Retina (tissue), 1 donor: Measurements from ENCODE around the gene OR4X1.
A peak's percentile ranks its signal among the peaks of the same experiment; 100 is the strongest.
"Not testable (repeated sequence)": the region's sequence is repeated elsewhere in the genome, so short reads cannot be mapped to it uniquely, and the experiment has no call there.

Experiments
- DNase-seq: peaks from one replicate; pipeline ENCODE4 v3.0.0-alpha.2; 2016

OR4X1 gene, protein sequence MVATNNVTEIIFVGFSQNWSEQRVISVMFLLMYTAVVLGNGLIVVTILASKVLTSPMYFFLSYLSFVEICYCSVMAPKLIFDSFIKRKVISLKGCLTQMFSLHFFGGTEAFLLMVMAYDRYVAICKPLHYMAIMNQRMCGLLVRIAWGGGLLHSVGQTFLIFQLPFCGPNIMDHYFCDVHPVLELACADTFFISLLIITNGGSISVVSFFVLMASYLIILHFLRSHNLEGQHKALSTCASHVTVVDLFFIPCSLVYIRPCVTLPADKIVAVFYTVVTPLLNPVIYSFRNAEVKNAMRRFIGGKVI

DNA sequence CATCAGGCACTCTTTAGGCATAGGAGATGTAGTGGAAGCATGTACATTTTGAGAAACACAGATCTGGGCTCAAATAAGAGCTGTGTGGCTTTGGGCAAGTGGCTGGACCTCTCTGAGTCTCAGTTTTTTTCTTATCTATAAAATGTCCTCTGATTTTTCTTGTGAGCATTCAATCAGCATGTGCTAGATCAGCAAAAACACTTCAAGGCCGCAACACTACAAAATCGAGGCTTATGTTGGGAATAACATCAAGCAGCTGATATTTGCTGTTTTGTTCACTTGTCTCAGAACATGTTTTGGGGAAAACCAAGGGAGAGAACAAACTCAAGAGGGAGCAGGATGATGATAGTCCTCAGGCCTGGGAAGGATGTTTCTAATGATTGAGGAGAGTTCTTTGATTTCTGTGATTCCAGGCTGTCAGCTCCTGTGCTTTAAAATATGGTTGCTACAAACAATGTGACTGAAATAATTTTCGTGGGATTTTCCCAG is at the start of gene OR4X1:
TSS of gene OR4X1 (plus strand) at position 439 of the 489 bp plus-strand sequence. CDS start at position 439, 0 bp downstream.
- no peak for DNase-seq

DNA sequence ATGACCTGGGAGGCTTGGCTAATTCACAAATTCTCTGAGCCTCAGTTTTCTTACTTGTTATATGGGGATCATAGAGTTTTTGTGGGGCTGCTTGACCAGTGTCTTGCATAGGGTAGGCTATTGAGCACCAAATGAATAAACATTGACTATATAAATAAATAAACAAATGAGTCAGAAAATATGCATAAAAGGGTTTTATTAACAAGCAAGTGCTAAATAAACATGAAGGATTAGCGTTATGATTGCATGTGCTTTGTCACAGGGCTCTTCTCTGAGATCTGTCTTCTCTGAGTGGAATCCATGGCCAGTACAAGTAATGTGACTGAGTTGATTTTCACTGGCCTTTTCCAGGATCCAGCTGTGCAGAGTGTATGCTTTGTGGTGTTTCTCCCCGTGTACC is 47.2 kb upstream of the OR4X1 start, which contains the start of gene OR4B1:
TSS of gene OR4B1 (plus strand) at position 301 of the 400 bp plus-strand sequence. CDS start at position 301, 0 bp downstream.
- DNase-seq, result no peak

DNA sequence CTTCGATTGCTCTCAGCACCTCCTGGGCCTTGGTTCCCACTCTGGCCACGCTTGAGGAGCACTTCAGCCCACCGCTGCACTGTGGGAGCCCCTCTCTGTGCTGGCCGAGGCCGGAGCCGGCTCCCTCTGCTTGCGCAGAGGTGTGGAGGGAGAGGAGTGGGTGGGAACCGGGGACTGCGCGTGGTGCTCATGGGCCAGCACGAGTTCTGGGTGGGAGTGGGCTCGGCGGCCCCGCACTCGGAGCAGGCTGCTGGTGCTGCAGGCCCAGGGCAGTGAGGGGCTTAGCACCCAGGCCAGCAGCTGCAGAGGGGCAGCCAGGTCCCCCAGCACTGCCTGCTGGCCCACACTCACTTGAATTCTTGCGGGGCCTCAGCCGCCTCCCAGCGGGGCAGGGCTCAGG is 34.9 kb upstream of the OR4X1 start:
- DNase-seq, result no peak

DNA sequence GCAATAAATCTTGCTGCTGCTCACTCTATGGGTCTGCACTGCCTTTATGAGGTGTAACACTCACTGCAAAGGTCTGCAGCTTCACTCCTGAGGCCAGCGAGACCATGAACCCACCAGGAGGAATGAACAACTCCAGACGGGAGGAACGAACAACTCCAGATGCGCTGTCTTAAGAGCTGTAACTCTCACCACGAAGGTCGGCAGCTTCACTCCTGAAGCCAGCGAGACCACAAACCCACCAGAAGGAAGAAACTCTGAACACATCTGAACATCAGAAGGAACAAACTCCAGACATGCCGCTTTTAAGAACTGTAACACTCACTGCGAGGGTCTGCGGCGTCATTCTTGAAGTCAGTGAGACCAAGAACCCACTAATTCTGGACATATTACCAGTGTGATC is 33.6 kb upstream of the OR4X1 start:
- not testable (repeated sequence) for DNase-seq

DNA sequence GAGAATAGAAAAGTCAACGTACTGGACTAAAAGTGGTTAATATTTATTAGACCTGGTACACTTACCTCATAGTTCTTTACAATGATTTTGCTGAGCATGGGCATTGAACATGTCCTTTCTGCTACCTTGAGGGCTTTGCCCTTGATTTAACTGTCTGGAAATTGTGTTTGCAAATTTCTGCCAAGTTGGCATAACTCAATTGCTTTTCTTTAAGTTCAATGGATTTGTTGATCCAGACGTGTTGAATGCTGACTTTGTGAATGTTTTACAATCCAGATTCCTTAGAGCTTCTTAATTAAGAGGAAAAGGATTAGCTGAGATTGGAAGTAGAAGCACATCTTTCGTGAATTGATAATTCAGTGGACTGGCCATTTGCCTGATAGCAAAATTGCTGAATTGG is 25.9 kb upstream of the OR4X1 start:
- DNase-seq, result no peak

DNA sequence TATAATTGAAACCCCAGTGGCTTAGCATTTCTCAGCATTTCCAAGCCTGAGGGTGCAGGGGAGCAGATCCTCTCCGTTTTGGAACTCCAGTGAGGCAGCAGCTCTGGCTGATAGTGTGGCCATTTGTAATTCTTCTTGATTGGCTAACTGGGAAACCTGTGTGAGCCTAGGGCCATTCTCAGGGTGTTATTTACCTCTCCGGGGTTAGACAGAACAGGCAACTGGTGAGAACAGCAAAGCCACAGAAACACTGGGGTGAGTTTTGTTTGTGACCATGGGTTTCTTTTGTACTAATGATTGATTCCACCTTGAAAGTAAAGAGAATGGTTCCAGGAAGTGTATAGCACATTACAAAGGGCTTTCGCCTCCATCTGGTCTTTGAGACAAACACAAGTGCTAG is 21.2 kb upstream of the OR4X1 start:
- no peak for DNase-seq

DNA sequence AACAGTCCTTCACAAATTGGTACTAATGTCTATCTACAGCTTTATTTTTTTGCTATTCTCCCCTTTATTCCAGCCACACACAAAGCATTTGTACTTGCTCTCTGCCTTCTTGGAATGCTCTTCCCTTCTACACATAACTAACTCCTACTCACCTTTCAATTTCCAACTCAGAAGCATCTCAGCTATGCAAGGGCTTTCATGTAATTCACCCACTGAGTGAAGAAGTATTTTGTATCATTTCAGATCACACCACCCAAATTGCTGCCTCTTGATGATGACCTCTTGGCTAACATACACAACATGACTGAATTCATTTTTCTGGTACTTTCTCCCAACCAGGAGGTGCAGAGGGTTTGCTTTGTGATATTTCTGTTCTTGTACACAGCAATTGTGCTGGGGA is 18.9 kb upstream of the OR4X1 start, which contains the start of gene OR4X2:
TSS of gene OR4X2 (plus strand) at position 301 of the 400 bp plus-strand sequence. CDS start at position 301, 0 bp downstream.
- DNase-seq, result no peak

DNA sequence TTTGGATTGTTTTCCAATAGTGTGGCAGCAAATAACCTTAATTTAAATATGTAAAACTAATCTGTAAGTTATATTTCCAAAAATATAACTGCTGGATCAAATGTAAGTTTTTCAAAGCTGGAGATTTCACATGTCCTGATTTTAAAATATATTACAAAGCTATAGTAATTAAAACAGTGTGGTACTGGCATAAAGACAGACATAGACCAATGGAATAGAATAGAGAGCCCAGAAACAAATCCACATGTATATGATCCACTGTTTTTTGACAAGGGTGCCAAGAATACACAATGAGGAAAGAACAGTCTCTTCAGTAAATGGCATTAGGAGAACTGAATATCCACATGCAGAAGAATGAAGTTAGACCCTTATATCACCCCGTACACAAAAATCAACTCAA is 14.8 kb upstream of the OR4X1 start:
- DNase-seq, result no peak

DNA sequence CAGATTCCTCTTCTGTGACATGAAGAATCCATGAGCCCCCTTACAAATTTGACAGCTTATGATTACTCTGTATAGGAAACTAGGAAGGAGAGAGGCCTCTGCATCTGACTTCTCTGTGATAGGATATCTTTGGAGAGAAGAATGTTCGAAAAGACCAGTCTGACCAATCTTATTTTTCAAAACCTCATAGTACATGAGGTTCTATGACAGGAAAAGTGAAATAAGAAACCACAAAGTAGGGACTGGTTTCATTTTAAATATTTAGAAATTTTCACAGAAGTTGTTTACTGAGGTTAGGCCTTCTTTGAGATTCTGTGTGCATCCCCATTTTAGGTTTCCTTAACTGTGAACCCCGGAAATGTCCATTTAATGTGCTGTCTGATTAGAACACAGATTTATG is 2.1 kb upstream of the OR4X1 start:
- no peak for DNase-seq

DNA sequence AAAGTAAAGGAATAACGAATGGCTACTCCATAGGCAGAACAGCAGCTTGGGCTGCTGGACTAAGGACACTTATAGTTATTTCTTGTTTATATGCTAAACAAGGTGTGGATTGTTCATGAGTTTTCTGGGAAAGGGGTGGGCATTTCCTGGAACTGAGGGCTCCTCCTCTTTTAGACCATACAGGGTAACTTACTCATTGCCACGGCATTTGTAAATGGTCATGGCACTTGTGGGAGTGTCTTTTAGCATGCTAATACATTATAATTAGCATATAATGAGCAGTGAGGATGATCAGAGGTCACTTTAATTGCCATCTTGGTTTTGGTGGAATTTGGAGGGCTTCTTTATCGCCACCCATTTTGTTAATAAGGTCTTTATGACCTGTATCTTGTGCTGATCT is 7.0 kb downstream of the OR4X1 start:
- DNase-seq, result no peak

DNA sequence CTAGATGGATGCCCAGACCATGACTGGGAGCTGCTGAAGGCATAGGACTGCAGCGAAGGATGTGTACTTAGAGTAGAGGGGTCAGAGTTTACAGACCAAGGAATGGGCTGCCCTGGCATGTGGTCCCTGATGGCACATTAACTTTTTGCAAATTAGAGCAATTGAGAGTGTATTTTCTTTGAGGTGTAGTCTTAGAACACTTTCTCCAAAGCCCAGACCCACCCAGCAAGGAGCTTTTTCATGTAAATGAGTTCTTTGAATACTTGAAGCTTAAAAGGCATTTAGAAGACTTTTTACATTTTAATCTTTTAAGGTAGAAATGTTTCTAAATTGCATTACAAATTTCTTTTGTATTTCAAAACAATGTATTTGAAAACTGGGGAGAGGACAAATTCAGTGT is 8.9 kb downstream of the OR4X1 start:
- no peak for DNase-seq

DNA sequence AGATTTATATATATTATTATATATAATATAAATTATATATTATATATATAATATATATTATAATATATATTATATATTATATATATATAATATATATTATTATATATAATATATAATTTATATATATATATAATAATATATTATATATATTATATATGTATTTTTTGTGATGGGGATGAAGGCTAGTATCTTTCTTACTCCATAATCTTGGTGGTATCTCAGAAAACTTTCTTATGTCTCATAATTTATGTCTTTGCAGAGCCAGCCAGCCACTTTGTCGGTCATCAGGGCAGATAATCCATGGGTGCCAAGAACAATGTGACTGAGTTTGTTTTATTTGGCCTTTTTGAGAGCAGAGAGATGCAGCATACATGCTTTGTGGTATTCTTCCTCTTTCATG is 42.3 kb downstream of the OR4X1 start, which contains the start of gene OR4S1:
TSS of gene OR4S1 (plus strand) at position 301 of the 400 bp plus-strand sequence. CDS start at position 301, 0 bp downstream.
- DNase-seq, result no peak

DNA sequence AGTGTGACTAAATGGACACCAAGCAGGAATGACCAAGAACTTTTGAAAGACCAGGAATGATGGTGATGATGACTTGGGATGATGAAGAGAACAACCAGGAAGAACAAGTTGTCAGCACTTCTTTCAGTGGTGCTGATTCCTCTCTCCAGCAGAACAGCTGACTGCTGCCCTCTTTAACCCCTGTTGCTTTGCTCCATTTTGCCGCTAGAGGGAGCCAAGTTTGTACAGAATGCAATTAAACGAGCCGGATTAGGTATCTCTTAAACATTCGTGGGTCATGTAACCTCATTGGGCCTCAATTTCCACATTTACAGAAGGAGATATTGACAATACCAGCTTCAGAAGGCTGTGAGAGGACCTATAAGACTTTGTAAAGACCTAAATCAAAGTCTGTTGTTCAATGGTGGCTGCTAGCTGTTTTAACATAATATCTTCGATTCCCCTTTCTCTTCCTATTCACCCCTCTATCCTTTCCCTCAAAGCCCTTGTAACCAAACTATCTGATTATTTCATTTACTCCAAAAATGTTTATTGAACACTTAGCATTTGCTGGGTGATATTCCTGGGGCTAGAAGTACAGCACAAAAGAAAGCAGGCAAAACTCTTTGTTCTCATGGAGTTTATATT is 44.2 kb downstream of the OR4X1 start:
- peak; percentile 47 for DNase-seq

DNA sequence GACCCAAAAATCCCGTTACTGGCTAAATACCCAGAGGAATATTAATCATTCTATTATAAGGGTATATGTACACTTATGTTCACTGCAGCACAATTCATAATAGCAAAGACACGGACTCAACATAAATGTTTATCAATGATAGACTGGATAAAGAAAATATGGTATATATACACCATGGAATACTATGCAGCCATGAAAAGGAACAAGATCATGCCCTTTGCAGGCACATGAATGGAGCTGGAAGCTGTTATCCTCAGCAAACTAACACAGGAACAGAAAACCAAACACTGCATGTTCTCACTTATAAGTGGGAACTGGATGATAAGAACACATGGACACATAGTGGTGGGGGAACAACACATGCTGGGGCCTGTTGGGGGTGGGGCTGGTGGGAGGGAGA is 49.9 kb downstream of the OR4X1 start:
- DNase-seq, result not testable (repeated sequence)
